ENCODE results near the gene EGFL8.
A peak's percentile ranks its signal among the peaks of the same experiment; 100 is the strongest.
"Not testable (repeated sequence)": the region's sequence is repeated elsewhere in the genome, so short reads cannot be mapped to it uniquely, and the experiment has no call there.

Gene EGFL8

GRCh38 chr6:32185681-32186131, 21.3 kb downstream of the EGFL8 start:
- DNase-seq = not testable (repeated sequence)

GRCh38 chr6:32186151-32186840, 21.9 kb downstream of the EGFL8 start:
- DNase-seq = not testable (repeated sequence)

- DNase-seq = no peak
These were observed 22.8 kb downstream of the EGFL8 start for GRCh38 chr6:32187009-32187709.

GRCh38 chr6:32187725-32188380, 23.5 kb downstream of the EGFL8 start:
- not testable (repeated sequence) for DNase-seq

GRCh38 chr6:32188381-32189068, 24.1 kb downstream of the EGFL8 start:
- no peak for DNase-seq

- no peak for DNase-seq
These were observed 24.8 kb downstream of the EGFL8 start for GRCh38 chr6:32189069-32189741.

GRCh38 chr6:32189742-32190053, 25.3 kb downstream of the EGFL8 start:
- DNase-seq = no peak

GRCh38 chr6:32190054-32190851, 25.9 kb downstream of the EGFL8 start, which contains the start of gene PBX2:
Gene PBX2, minus strand, starts transcription at chr6:32190202. Its CDS starts 287 bp downstream, at chr6:32189915.
- peak; percentile 21 for DNase-seq

GRCh38 chr6:32190911-32191677, 26.7 kb downstream of the EGFL8 start:
- DNase-seq = no peak

- no peak for DNase-seq
These were observed 27.6 kb downstream of the EGFL8 start for GRCh38 chr6:32191696-32192607.

GRCh38 chr6:32192608-32193039, 28.2 kb downstream of the EGFL8 start, which contains the start of gene GPSM3:
Gene GPSM3, minus strand, starts transcription at chr6:32192643. Its CDS starts 130 bp downstream, at chr6:32192513.
- DNase-seq = no peak

- not testable (repeated sequence) for DNase-seq
These were observed 28.7 kb downstream of the EGFL8 start for GRCh38 chr6:32193096-32193495.

GRCh38 chr6:32194388-32194787, 30.0 kb downstream of the EGFL8 start:
- no peak for DNase-seq

GRCh38 chr6:32194825-32195651, 30.6 kb downstream of the EGFL8 start:
- no peak for DNase-seq

- peak; percentile 99 for DNase-seq
These were observed 31.2 kb downstream of the EGFL8 start for GRCh38 chr6:32195652-32195901.

GRCh38 chr6:32195902-32196681, 31.7 kb downstream of the EGFL8 start:
- DNase-seq = no peak

- no peak for DNase-seq
These were observed 32.6 kb downstream of the EGFL8 start for GRCh38 chr6:32196682-32197616.
